ENCODE results near the gene TCF7L1. TPM values are rescaled to one million over a fixed set of nuclear protein-coding genes. Genes with fewer than 3 reads are reported as not detected.
A peak's percentile ranks its signal among the peaks of the same experiment; 100 is the strongest.
"Not testable (repeated sequence)": the region's sequence is repeated elsewhere in the genome, so short reads cannot be mapped to it uniquely, and the experiment has no call there.

The TCF7L1 gene
- total RNA-seq, 2 experiments from 2014 or later: not detected

GRCh38 chr2:85318222-85319074 is 185.3 kb downstream of the TCF7L1 start:
- H3K9me3 Mint-ChIP-seq (ENCODE audit: low read depth): no peaks in the 10 kb centered on the region
- CTCF ChIA-PET: interaction anchor here (1.3 to 3.2 kb wide), 5 partner anchors 8 to 233 kb away, joined by 3 to 13 read pairs (median 6); no protein-coding TSS in a partner anchor
- H3K4me3 Mint-ChIP-seq: peak overlapping the region; percentile 16
- H3K4me1 Mint-ChIP-seq: peaks cover 55% of the 10 kb centered on the region
- H3K27me3 Mint-ChIP-seq: no peaks in the 10 kb centered on the region
- peak overlapping the region; percentile 51 for H3K27ac Mint-ChIP-seq
- ATAC-seq (peak; percentile 35), DNase-seq (no peak)
- peaks cover 69% of the 10 kb centered on the region for H3K36me3 Mint-ChIP-seq

- no peak for ATAC-seq
- Mint-ChIP-seq H3K27ac (peak overlapping the region; percentile 6), H3K9me3 (ENCODE audit: low read depth) (no peaks in the 10 kb centered on the region), H3K36me3 (peaks cover 78% of the 10 kb centered on the region), H3K27me3 (no peaks in the 10 kb centered on the region), H3K4me1 (peaks cover 68% of the 10 kb centered on the region), H3K4me3 (peak overlapping the region; percentile 0)
- no peak for DNase-seq
- CTCF ChIA-PET: interaction anchor here (0.6 to 3.2 kb wide), 5 partner anchors 9 to 415 kb away, joined by 3 to 13 read pairs (median 6); no protein-coding TSS in a partner anchor
These were observed 186.6 kb downstream of the TCF7L1 start for GRCh38 chr2:85319796-85320195.

GRCh38 chr2:85323351-85323987 is 190.3 kb downstream of the TCF7L1 start:
- Mint-ChIP-seq H3K36me3 (peaks cover 86% of the 10 kb centered on the region), H3K9me3 (ENCODE audit: low read depth) (no peaks in the 10 kb centered on the region), H3K4me1 (peaks cover 65% of the 10 kb centered on the region), H3K27ac (peak overlapping the region; percentile 56), H3K27me3 (no peaks in the 10 kb centered on the region), H3K4me3 (peak overlapping the region; percentile 92)
- ATAC-seq (no peak), DNase-seq (no peak)
- CTCF ChIA-PET: interaction anchor here (1.1 kb wide), 1 partner anchor 23 kb away, joined by 4 read pairs; no protein-coding TSS in a partner anchor

GRCh38 chr2:85323988-85324367 is 190.8 kb downstream of the TCF7L1 start:
- Mint-ChIP-seq H3K36me3 (peaks cover 81% of the 10 kb centered on the region), H3K4me1 (peaks cover 63% of the 10 kb centered on the region), H3K27ac (peak overlapping the region; percentile 56), H3K4me3 (peak overlapping the region; percentile 92)
- not testable (repeated sequence) for H3K9me3 Mint-ChIP-seq (ENCODE audit: low read depth); ATAC-seq; H3K27me3 Mint-ChIP-seq; DNase-seq
- CTCF ChIA-PET: interaction anchor here (4.5 kb wide), 1 partner anchor 23 kb away, joined by 17 read pairs; no protein-coding TSS in a partner anchor

- Mint-ChIP-seq H3K27me3 (no peaks in the 10 kb centered on the region), H3K27ac (peak overlapping the region; percentile 100), H3K4me1 (peaks cover 61% of the 10 kb centered on the region), H3K4me3 (peak overlapping the region; percentile 92), H3K9me3 (ENCODE audit: low read depth) (no peaks in the 10 kb centered on the region), H3K36me3 (peaks cover 78% of the 10 kb centered on the region)
- ATAC-seq (no peak), DNase-seq (no peak)
- CTCF ChIA-PET: interaction anchor here (4.5 kb wide), 1 partner anchor 24 kb away, joined by 17 read pairs; no protein-coding TSS in a partner anchor
These were observed 191.7 kb downstream of the TCF7L1 start for GRCh38 chr2:85324639-85325465.

- H3K9me3 Mint-ChIP-seq (ENCODE audit: low read depth): no peaks in the 10 kb centered on the region
- CTCF ChIA-PET: interaction anchor here (4.5 kb wide), 1 partner anchor 25 kb away, joined by 17 read pairs; no protein-coding TSS in a partner anchor
- no peaks in the 10 kb centered on the region for H3K27me3 Mint-ChIP-seq
- DNase-seq (no peak), ATAC-seq (no peak)
- H3K4me1 Mint-ChIP-seq: peaks cover 57% of the 10 kb centered on the region
- H3K4me3 Mint-ChIP-seq: peak overlapping the region; percentile 92
- H3K36me3 Mint-ChIP-seq: peaks cover 73% of the 10 kb centered on the region
- peak overlapping the region; percentile 100 for H3K27ac Mint-ChIP-seq
These were observed 192.2 kb downstream of the TCF7L1 start for GRCh38 chr2:85325466-85325811.

- CTCF ChIA-PET: interaction anchor here (1.0 to 4.5 kb wide), 6 partner anchors 9 to 225 kb away, joined by 3 to 17 read pairs (median 8); partner anchors contain the start of genes ELMOD3 and RETSAT
- DNase-seq (peak; percentile 84), ATAC-seq (peak; percentile 28)
- H3K36me3 Mint-ChIP-seq: peaks cover 61% of the 10 kb centered on the region
- no peaks in the 10 kb centered on the region for H3K27me3 Mint-ChIP-seq
- no peaks in the 10 kb centered on the region for H3K9me3 Mint-ChIP-seq (ENCODE audit: low read depth)
- peak overlapping the region; percentile 100 for H3K27ac Mint-ChIP-seq
- peak overlapping the region; percentile 92 for H3K4me3 Mint-ChIP-seq
- H3K4me1 Mint-ChIP-seq: peaks cover 56% of the 10 kb centered on the region
These were observed 193.4 kb downstream of the TCF7L1 start for GRCh38 chr2:85326406-85327159.

GRCh38 chr2:85327160-85327821 is 194.1 kb downstream of the TCF7L1 start:
- Mint-ChIP-seq H3K4me3 (peak overlapping the region; percentile 92), H3K27me3 (no peaks in the 10 kb centered on the region), H3K9me3 (ENCODE audit: low read depth) (no peaks in the 10 kb centered on the region), H3K4me1 (peaks cover 51% of the 10 kb centered on the region), H3K27ac (peak overlapping the region; percentile 100), H3K36me3 (peaks cover 54% of the 10 kb centered on the region)
- CTCF ChIA-PET: interaction anchor here (1.0 to 4.5 kb wide), 7 partner anchors 9 to 229 kb away, joined by 3 to 17 read pairs (median 5); partner anchors contain the start of genes ELMOD3 and RETSAT
- DNase-seq (peak; percentile 85), ATAC-seq (peak; percentile 43)

GRCh38 chr2:85327822-85328617 is 194.8 kb downstream of the TCF7L1 start, which contains the start of gene TGOLN2:
Gene TGOLN2 (minus strand): TSS chr2:85327989. CDS start chr2:85327962, 27 bp downstream.
- CTCF ChIA-PET: interaction anchor here (1.0 to 4.5 kb wide), 4 partner anchors 26 to 229 kb away, joined by 4 to 17 read pairs (median 10); partner anchors contain the start of genes ELMOD3 and RETSAT
- no peaks in the 10 kb centered on the region for H3K9me3 Mint-ChIP-seq (ENCODE audit: low read depth)
- peaks cover 47% of the 10 kb centered on the region for H3K36me3 Mint-ChIP-seq
- H3K27me3 Mint-ChIP-seq: no peaks in the 10 kb centered on the region
- peak within 1 kb of the TSS; percentile 100 for H3K27ac Mint-ChIP-seq
- H3K4me1 Mint-ChIP-seq: peaks cover 46% of the 10 kb centered on the region
- peak; percentile 96 for DNase-seq
- peak; percentile 89 for ATAC-seq
- H3K4me3 Mint-ChIP-seq: peak within 1 kb of the TSS; percentile 92

- Mint-ChIP-seq H3K27me3 (no peaks in the 10 kb centered on the region), H3K27ac (peak overlapping the region; percentile 54), H3K36me3 (peaks cover 36% of the 10 kb centered on the region), H3K4me1 (peaks cover 35% of the 10 kb centered on the region), H3K4me3 (peak overlapping the region; percentile 21), H3K9me3 (ENCODE audit: low read depth) (no peaks in the 10 kb centered on the region)
- ATAC-seq (no peak), DNase-seq (no peak)
- CTCF ChIA-PET: interaction anchor here (1.4 kb wide), 1 partner anchor 223 kb away, joined by 3 read pairs; no protein-coding TSS in a partner anchor
These were observed 196.0 kb downstream of the TCF7L1 start for GRCh38 chr2:85329181-85329651.

GRCh38 chr2:85329701-85330100 is 196.5 kb downstream of the TCF7L1 start:
- ATAC-seq; H3K27me3 Mint-ChIP-seq; DNase-seq; H3K9me3 Mint-ChIP-seq (ENCODE audit: low read depth); H3K27ac Mint-ChIP-seq: not testable (repeated sequence)
- Mint-ChIP-seq H3K36me3 (peaks cover 32% of the 10 kb centered on the region), H3K4me3 (peak overlapping the region; percentile 21), H3K4me1 (peaks cover 30% of the 10 kb centered on the region)
- CTCF ChIA-PET: interaction anchor here (1.4 kb wide), 1 partner anchor 222 kb away, joined by 3 read pairs; no protein-coding TSS in a partner anchor

Data from activated CD8-positive, alpha-beta memory T cell treated with anti-CD3 and anti-CD28 coated beads, Interleukin-2, amount 10 ng/mL, durations not matched to agents 7 days and 5 days (primary cell).